HG02884 (cell line): ENCODE measurements around the gene TP53I13.

Experiments
- ATAC-seq: cut with Tn5 transposase; IDR thresholded peaks from one replicate; pipeline ENCODE4 v1.9.1; 2021; ENCODE audit warnings: mild to moderate bottlenecking, moderate library complexity; ENCODE audit not compliant: unreplicated experiment

Gene TP53I13

GRCh38 chr17:29591737-29592608 lies 23.5 kb downstream of the TP53I13 start:
- ATAC-seq = no peak

GRCh38 chr17:29592850-29593551 lies 24.5 kb downstream of the TP53I13 start, which contains the start of gene ANKRD13B:
Gene ANKRD13B (plus strand): TSS chr17:29593132. CDS start chr17:29593622, 490 bp downstream.
- ATAC-seq = no peak

- ATAC-seq = no peak
These were observed 25.4 kb downstream of the TP53I13 start for GRCh38 chr17:29593591-29594518.

GRCh38 chr17:29594519-29595090 lies 26.1 kb downstream of the TP53I13 start:
- ATAC-seq = no peak

GRCh38 chr17:29595107-29595942 lies 26.8 kb downstream of the TP53I13 start:
- ATAC-seq = no peak

GRCh38 chr17:29595943-29596774 lies 27.7 kb downstream of the TP53I13 start:
- no peak for ATAC-seq

- no peak for ATAC-seq
These were observed 28.3 kb downstream of the TP53I13 start for GRCh38 chr17:29596811-29597210.

GRCh38 chr17:29597361-29598172 lies 29.1 kb downstream of the TP53I13 start:
- ATAC-seq = no peak

- ATAC-seq = no peak
These were observed 34.7 kb downstream of the TP53I13 start for GRCh38 chr17:29603109-29603674.

GRCh38 chr17:29607557-29608195 lies 39.2 kb downstream of the TP53I13 start:
- ATAC-seq = no peak

- no peak for ATAC-seq
These were observed 40.5 kb downstream of the TP53I13 start for GRCh38 chr17:29608986-29609385.

- ATAC-seq = no peak
These were observed 41.9 kb downstream of the TP53I13 start for GRCh38 chr17:29610395-29610794.

- ATAC-seq = no peak
These were observed 43.0 kb downstream of the TP53I13 start for GRCh38 chr17:29611351-29612093.

GRCh38 chr17:29612094-29612403 lies 43.5 kb downstream of the TP53I13 start:
- no peak for ATAC-seq

- ATAC-seq = no peak
These were observed 44.1 kb downstream of the TP53I13 start for GRCh38 chr17:29612404-29613280.
